ENCODE results near the gene ILF3. TPM values are rescaled to one million over a fixed set of nuclear protein-coding genes. Genes with fewer than 3 reads are reported as not detected.

Gene ILF3
- total and polyA plus RNA-seq, 12 donors: 75.0 to 254 (median 184) TPM

- 20 to 37% (median 25%) methylated on average over 4 to 5 of the region's 5 CpGs for WGBS, 4 donors
- Histone ChIP-seq H3K27me3 (no peaks in the 10 kb centered on the region), H3K9me3 (replicated peaks in 1 of 3) (no peaks in the 10 kb centered on the region), H3K36me3 (replicated peaks in 1 of 2) (no peaks in the 10 kb centered on the region), H3K4me1 (replicated peaks in 1 of 2) (peaks cover 18 to 44% of the 10 kb centered on the region in 2 donors), H3K4me3 (peak overlapping the region in 2 of 4 donors; percentile 82 to 100), H3K27ac (peak overlapping the region; percentile 47 to 99 (median 94))
- intact Hi-C loops (cut with DNase I): loop anchor here (2.0 to 10.0 kb wide), 4 partner anchors 49 to 148 kb away; no protein-coding TSS in a partner anchor
- TF ChIP-seq CTCF (IDR thresholded peaks at IDR 0.05) (no peak), POLR2A (IDR thresholded peaks at IDR 0.05) (no peak)
- DNase-seq: peak in 5 of 7 donors; percentile 51 to 56 (median 54)
Observed at GRCh38 chr19:10719466-10719961, 65.4 kb downstream of the ILF3 start.

GRCh38 chr19:10720607-10721125, 66.5 kb downstream of the ILF3 start:
- H3K27me3 ChIP-seq: no peaks in the 10 kb centered on the region
- H3K9me3 ChIP-seq (replicated peaks in 1 of 3): no peaks in the 10 kb centered on the region
- 70 to 77% (median 72%) methylated on average over 6 of the region's 6 CpGs for WGBS, 4 donors
- no peak overlapping the region for H3K4me3 ChIP-seq
- no peak for DNase-seq
- H3K4me1 ChIP-seq (replicated peaks in 1 of 2): peaks cover 18 to 50% of the 10 kb centered on the region in 2 donors
- H3K27ac ChIP-seq: peak overlapping the region in 3 of 5 donors; percentile 66 to 94 (median 93)
- TF ChIP-seq POLR2A (IDR thresholded peaks at IDR 0.05): no peak
- no peak for TF ChIP-seq CTCF (IDR thresholded peaks at IDR 0.05)
- intact Hi-C loops (cut with DNase I): no loop called here
- H3K36me3 ChIP-seq (replicated peaks in 1 of 2): no peaks in the 10 kb centered on the region

- TF ChIP-seq CTCF (IDR thresholded peaks at IDR 0.05) (no peak), POLR2A (IDR thresholded peaks at IDR 0.05) (no peak)
Observed at GRCh38 chr19:10723591-10723990, 69.4 kb downstream of the ILF3 start.

GRCh38 chr19:10724573-10725071, 70.5 kb downstream of the ILF3 start:
- intact Hi-C loops (cut with DNase I): no loop called here
- peaks cover 22 to 60% of the 10 kb centered on the region in 2 donors for H3K4me1 ChIP-seq (replicated peaks in 1 of 2)

More at GRCh38 chr19:10723591-10723990, 69.4 kb downstream of the ILF3 start:
- Histone ChIP-seq H3K4me1 (replicated peaks in 1 of 2) (peaks cover 30 to 68% of the 10 kb centered on the region in 2 donors), H3K27me3 (no peaks in the 10 kb centered on the region), H3K27ac (peak overlapping the region in 1 of 5 donors; percentile 4), H3K9me3 (replicated peaks in 1 of 3) (no peaks in the 10 kb centered on the region), H3K4me3 (no peak overlapping the region), H3K36me3 (replicated peaks in 1 of 2) (no peaks in the 10 kb centered on the region)
- WGBS, 4 donors: 70 to 98% (median 86%) methylated on average over 3 of the region's 3 CpGs
- intact Hi-C loops (cut with DNase I): no loop called here
- no peak for DNase-seq

More at GRCh38 chr19:10724573-10725071, 70.5 kb downstream of the ILF3 start:
- DNase-seq: no peak
- Histone ChIP-seq H3K9me3 (replicated peaks in 1 of 3) (no peaks in the 10 kb centered on the region), H3K36me3 (replicated peaks in 1 of 2) (no peaks in the 10 kb centered on the region), H3K27me3 (no peaks in the 10 kb centered on the region), H3K27ac (peak overlapping the region in 2 of 5 donors; percentile 5 to 19), H3K4me3 (no peak overlapping the region)
- WGBS, 4 donors: 59 to 66% (median 64%) methylated on average over 11 to 12 of the region's 12 CpGs
- TF ChIP-seq CTCF (IDR thresholded peaks at IDR 0.05) (no peak), POLR2A (IDR thresholded peaks at IDR 0.05) (no peak)

Data from adrenal gland (tissue), 12 donors.